B cell (primary cell): ENCODE data around the gene CERS6.

Experiments used
- CTCF ChIP-seq: fragments of 200-600 bp; IDR thresholded peaks from one replicate; pipeline ENCODE4 v1.8.0; 2022; ENCODE audit warnings: antibody characterized with exemption, mild to moderate bottlenecking
- EZH2 ChIP-seq: IDR thresholded peaks from 2 replicates; pipeline ENCODE4 v1.6.1; 2012; ENCODE audit warnings: borderline replicate concordance, low read depth, mild to moderate bottlenecking, moderate library complexity, low read length; ENCODE audit not compliant: insufficient read depth, poor library complexity, severe bottlenecking

GRCh38 chr2:168500516-168500915 is 44.4 kb downstream of the CERS6 start:
- TF ChIP-seq CTCF: no peak
- no peak for TF ChIP-seq EZH2
